ENCODE measurements around the gene TFPI.

DNA sequence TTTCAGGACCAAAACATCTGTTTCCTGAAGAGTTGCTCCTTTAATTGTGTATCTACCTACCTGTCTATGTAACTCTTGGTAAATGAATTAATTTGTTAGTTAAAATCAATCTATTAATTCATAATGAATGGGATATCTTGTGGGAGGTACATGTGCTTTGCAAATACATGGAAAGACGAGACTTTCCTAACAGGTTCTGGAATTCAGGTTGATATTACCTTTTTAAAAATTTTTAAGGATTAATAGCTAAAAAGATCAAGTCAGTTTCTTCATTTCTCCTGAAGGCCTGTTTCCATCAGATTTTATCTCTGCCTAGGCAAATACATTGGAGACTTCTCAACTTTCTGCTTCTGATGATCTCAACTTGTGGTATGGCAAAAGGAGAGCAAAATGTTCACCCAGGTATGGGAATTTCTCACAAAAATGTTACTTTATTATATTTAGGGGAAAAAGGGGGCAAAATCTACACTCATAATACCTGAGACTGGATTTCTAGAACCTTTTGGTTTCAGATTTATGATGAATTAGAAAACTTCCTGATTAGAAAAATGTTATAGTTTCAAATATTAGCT lies 7.4 kb downstream of the TFPI start:
- TF ChIP-seq, protein P1, sequence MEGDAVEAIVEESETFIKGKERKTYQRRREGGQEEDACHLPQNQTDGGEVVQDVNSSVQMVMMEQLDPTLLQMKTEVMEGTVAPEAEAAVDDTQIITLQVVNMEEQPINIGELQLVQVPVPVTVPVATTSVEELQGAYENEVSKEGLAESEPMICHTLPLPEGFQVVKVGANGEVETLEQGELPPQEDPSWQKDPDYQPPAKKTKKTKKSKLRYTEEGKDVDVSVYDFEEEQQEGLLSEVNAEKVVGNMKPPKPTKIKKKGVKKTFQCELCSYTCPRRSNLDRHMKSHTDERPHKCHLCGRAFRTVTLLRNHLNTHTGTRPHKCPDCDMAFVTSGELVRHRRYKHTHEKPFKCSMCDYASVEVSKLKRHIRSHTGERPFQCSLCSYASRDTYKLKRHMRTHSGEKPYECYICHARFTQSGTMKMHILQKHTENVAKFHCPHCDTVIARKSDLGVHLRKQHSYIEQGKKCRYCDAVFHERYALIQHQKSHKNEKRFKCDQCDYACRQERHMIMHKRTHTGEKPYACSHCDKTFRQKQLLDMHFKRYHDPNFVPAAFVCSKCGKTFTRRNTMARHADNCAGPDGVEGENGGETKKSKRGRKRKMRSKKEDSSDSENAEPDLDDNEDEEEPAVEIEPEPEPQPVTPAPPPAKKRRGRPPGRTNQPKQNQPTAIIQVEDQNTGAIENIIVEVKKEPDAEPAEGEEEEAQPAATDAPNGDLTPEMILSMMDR (IDR thresholded peaks at IDR 0.05; ENCODE audit: low read depth, low read length, poor library complexity, severe bottlenecking): no peak
- no peak for TF ChIP-seq EZH2phosphoT487 (IDR thresholded peaks at IDR 0.05; ENCODE audit: borderline replicate concordance, low read length)
